GM12874 (cell line): ENCODE measurements around the gene TIMP3.

Source experiments
- CTCF ChIP-seq: IDR thresholded peaks from 2 replicates; pipeline ENCODE4 v1.5.1; 2011; ENCODE audit warnings: low read depth, mild to moderate bottlenecking, control low read depth, low read length, moderate library complexity; ENCODE audit not compliant: insufficient read depth

Gene TIMP3

GRCh38 chr22:32776802-32777201 lies 24.7 kb upstream of the TIMP3 start:
- no peak for TF ChIP-seq CTCF

- no peak for TF ChIP-seq CTCF
Measured at GRCh38 chr22:32777987-32778386, 23.5 kb upstream of the TIMP3 start.

DNA sequence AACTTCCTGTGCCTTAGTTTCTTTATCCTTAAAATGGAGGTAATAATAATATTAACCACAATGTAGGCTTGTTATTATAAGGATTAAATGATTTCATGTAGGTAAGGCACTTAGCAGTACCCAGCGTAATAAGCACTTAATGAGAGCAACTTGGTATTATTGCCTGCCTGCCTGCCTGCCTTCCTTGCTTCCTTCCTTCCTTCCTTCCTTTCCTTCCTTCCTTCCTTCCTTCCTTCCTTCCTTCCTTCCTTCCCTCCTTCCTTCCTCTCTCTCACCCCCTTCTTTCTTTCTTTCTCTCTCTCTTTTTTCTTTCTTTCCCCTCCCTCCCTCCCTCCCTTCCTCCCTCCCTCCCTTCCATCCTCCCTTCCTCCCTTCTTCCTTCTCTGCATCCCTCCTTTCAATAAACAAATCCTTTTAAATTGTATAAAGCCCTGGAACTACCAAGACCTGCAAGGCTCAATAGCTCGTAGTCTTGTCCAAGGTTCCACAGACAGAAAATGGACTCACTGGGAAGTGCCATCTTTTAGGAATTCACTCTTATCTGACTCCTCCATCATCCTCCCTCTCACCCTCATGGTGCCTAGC lies 20.7 kb upstream of the TIMP3 start:
- no peak for TF ChIP-seq CTCF

- TF ChIP-seq CTCF: no peak
Measured at GRCh38 chr22:32781695-32782094, 19.8 kb upstream of the TIMP3 start.

GRCh38 chr22:32785321-32786026 lies 16.0 kb upstream of the TIMP3 start:
- TF ChIP-seq CTCF: no peak

DNA sequence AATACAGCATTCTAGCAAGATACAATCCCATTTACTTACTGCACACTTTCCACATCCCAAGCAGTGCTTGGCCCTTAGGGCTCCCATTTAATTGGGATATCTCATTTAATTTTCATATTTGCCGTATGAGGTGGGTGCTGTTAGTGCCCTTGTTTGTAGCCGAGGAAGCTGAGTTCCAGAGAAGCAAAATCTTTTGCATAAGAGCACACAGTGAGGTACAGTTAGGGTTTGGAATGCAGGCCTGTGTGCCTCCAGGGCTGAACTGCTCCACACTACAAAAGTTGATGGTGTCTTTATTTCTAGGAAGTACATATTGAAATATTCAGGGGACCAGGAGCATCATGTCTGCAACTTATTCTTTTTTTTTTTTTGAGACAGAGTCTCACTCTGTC lies 15.5 kb upstream of the TIMP3 start:
- no peak for TF ChIP-seq CTCF

DNA sequence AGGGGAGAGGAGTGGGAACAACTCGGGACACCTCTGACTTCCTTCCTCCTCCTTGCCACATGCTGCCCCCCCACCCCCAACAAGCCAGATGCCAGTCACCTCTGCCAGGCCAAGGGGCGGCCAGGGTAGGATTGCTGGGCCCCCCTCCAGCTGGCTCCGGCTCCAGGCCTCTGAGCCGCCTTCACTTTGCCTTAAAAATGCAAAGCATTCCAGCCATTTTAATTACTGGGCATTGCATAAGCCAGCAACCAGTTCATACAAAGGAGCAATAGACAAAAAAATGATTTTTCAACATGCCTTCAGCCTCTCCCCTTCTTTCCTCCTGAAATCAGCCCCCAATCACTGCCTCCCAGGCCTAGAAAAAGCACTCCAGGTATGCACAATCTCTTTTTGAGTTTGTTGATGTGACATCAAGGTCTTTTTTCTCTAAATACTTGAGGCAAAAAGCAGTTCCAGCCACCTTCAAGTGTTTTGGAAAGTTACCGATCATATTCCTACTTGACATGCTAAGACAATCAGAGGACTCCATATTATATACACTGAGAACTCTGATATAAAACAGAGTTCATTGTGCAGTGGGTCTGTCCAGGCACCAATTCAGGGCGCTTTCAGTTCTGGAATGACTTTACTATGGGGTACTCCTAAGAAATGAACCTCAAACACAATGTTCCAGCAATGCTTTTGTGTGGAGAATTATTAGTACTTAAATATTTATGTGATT lies 12.4 kb upstream of the TIMP3 start:
- no peak for TF ChIP-seq CTCF
